ENCODE data around the gene TRERF1.

GRCh38 chr6:42190554-42191183, 261.1 kb downstream of the TRERF1 start:
- TF ChIP-seq CTCF (IDR thresholded peaks at IDR 0.05), result no peak
- no peak for TF ChIP-seq POLR2A (IDR thresholded peaks at IDR 0.05)
